ENCODE data around the gene GDE1.

Gene GDE1

GRCh38 chr16:19481296-19481695 is 40.6 kb downstream of the GDE1 start:
- H3K4me3 ChIP-seq (ENCODE audit: low read depth, low read length): no peak overlapping the region
- H3K36me3 ChIP-seq: no peaks in the 10 kb centered on the region
- DNase-seq: no peak
- no peak for TF ChIP-seq CTCF (IDR thresholded peaks at IDR 0.05; ENCODE audit: low read depth, low read length)
- no peaks in the 10 kb centered on the region for H3K4me1 ChIP-seq
- no peaks in the 10 kb centered on the region for H3K27me3 ChIP-seq
- no peaks in the 10 kb centered on the region for H3K9me3 ChIP-seq

DNA sequence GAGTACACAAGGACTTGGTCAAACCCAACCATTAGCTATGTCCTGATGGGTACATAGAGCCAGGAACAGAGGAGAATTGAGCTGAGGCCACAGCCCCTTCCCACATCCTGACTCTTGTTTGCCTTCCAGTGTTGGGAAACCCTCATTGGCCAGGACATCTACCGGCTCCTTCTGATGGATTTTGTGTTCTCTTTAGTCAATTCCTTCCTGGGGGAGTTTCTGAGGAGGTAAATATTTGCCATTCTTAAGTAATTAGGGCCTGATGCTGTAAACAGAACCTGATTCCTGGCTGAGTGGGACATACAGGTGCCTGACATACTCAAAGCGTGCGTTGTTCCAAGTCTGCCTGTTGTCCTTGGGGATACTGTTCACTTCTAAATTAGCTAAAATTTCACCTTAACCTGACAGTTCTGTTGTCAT is 42.6 kb downstream of the GDE1 start:
- TF ChIP-seq CTCF (IDR thresholded peaks at IDR 0.05; ENCODE audit: low read depth, low read length): no peak
- Histone ChIP-seq H3K36me3 (no peaks in the 10 kb centered on the region), H3K4me3 (ENCODE audit: low read depth, low read length) (no peak overlapping the region), H3K9me3 (no peaks in the 10 kb centered on the region), H3K27me3 (no peaks in the 10 kb centered on the region), H3K4me1 (no peaks in the 10 kb centered on the region)
- no peak for DNase-seq

DNA sequence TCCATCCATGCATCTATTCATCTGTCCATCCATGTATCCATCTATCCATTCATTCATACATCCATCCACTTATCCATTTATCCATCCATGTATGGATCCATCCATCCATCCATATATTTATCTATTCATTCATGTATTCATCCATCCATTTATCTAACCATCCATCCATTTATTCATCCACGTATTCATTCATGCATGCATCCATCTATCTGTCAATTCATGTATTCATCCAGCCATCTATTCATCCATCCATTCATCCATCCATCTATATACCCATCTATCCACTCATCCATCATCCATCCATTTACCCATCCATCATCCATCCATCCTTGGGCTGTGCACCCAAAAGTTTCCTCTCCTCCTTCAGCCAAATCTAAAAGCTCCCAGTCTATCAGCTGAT is 43.4 kb downstream of the GDE1 start:
- Histone ChIP-seq H3K27me3 (no peaks in the 10 kb centered on the region), H3K4me3 (ENCODE audit: low read depth, low read length) (no peak overlapping the region), H3K9me3 (no peaks in the 10 kb centered on the region), H3K36me3 (no peaks in the 10 kb centered on the region), H3K4me1 (no peaks in the 10 kb centered on the region)
- DNase-seq: no peak
- no peak for TF ChIP-seq CTCF (IDR thresholded peaks at IDR 0.05; ENCODE audit: low read depth, low read length)

GRCh38 chr16:19474617-19475016 is 47.3 kb downstream of the GDE1 start:
- Histone ChIP-seq H3K36me3 (no peaks in the 10 kb centered on the region), H3K9me3 (no peaks in the 10 kb centered on the region), H3K27me3 (no peaks in the 10 kb centered on the region), H3K4me1 (no peaks in the 10 kb centered on the region), H3K4me3 (ENCODE audit: low read depth, low read length) (no peak overlapping the region)
- TF ChIP-seq CTCF (IDR thresholded peaks at IDR 0.05; ENCODE audit: low read depth, low read length): no peak
- DNase-seq: no peak

DNA sequence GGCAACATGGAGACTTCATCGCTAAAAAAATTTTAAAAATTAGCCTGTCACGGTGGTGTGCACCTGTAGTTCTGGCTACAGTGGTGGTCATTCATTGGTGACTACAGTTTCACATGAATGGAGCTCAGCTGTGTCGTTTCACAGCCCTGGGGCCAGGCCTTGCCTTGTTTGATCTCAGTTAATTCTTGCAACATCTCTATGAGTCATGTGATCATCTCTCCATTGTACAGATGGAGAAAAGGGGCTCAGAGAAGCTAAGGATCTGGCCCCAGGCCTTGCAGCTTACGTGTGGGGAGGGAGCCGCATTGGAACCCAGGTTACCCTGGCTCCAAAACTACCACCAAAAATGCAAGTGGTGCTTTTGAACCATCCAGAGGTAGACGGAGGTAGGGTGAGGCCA is 49.4 kb downstream of the GDE1 start:
- no peak overlapping the region for H3K4me3 ChIP-seq (ENCODE audit: low read depth, low read length)
- no peaks in the 10 kb centered on the region; the same call in 1 of the 2 replicates for H3K9me3 ChIP-seq
- no peaks in the 10 kb centered on the region for H3K27me3 ChIP-seq
- H3K36me3 ChIP-seq: no peaks in the 10 kb centered on the region
- TF ChIP-seq CTCF (IDR thresholded peaks at IDR 0.05; ENCODE audit: low read depth, low read length): no peak
- no peak for DNase-seq
- no peaks in the 10 kb centered on the region for H3K4me1 ChIP-seq

GRCh38 chr16:19468300-19468699 is 53.6 kb downstream of the GDE1 start:
- Histone ChIP-seq H3K36me3 (no peaks in the 10 kb centered on the region), H3K4me1 (no peaks in the 10 kb centered on the region), H3K9me3 (no peaks in the 10 kb centered on the region; the same call in 1 of the 2 replicates), H3K27me3 (no peaks in the 10 kb centered on the region), H3K4me3 (ENCODE audit: low read depth, low read length) (no peak overlapping the region)
- no peak for DNase-seq
- no peak for TF ChIP-seq CTCF (IDR thresholded peaks at IDR 0.05; ENCODE audit: low read depth, low read length)

All from BE2C (cell line).